ENCODE data around the gene GPR137C. TPM values are rescaled to one million over a fixed set of nuclear protein-coding genes. Genes with fewer than 3 reads are reported as not detected.

The GPR137C gene, protein sequence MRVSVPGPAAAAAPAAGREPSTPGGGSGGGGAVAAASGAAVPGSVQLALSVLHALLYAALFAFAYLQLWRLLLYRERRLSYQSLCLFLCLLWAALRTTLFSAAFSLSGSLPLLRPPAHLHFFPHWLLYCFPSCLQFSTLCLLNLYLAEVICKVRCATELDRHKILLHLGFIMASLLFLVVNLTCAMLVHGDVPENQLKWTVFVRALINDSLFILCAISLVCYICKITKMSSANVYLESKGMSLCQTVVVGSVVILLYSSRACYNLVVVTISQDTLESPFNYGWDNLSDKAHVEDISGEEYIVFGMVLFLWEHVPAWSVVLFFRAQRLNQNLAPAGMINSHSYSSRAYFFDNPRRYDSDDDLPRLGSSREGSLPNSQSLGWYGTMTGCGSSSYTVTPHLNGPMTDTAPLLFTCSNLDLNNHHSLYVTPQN
- total RNA-seq, result under 1 TPM; 0.50 to 0.91 TPM
- not detected for polyA plus RNA-seq

DNA sequence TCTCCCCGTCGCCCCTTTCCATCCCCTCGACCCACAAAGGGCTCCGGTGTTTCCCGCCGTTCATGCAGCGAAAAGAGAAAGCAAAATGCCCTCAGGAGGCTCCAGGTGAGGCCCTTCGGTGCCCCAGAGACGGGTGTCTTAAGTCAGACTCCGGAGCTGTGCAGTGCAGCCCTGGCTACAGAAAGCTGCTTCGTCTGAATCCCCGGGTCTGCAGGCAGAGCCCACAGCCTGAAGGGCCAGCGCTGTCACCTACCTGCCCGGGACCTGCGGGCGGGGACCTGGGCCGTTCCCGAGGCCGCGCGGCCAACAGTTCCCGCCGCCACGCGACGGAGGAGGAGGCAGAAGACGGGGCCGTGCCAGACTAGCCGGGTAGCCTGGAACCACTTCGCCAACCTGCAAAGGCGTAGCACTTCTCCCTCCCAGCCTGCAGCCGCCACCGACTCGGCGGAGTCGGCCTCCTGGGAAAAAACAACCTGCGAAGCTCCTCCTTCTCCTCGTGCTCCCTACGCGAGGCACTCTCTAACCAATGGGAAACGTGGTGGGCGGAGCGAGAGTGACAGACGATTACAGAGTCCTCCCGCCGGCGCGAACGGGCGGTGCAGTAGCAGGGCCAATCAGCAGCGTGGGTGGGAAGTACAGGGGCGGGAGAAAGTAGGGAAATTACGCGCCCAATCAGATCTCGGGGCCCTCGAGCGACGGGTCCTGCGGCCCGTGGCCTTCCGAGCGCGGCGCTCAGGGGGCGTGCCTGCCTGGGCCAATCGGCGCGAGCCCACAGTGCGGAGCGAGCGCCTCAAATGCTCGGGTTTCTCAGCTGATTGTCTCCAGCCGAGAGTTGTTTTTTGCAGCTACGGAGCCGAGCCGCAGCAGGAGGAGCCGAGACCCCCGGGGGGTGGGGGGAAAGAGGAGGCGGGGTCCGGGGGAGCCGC lies at the start of gene GPR137C, which contains the start of gene TXNDC16:
GPR137C (plus strand) TSS at position 774 of the 926 bp plus-strand sequence. CDS start 312 bp downstream, outside the sequence.
TXNDC16 (minus strand) TSS at position 443 of the 926 bp plus-strand sequence. CDS start 8,948 bp downstream, outside the sequence.
- peak within 1 kb of the TSS; percentile 76 for H3K4me3 ChIP-seq (ENCODE audit: low read length)
- no peaks in the 10 kb centered on the region for H3K9me3 Mint-ChIP-seq

DNA sequence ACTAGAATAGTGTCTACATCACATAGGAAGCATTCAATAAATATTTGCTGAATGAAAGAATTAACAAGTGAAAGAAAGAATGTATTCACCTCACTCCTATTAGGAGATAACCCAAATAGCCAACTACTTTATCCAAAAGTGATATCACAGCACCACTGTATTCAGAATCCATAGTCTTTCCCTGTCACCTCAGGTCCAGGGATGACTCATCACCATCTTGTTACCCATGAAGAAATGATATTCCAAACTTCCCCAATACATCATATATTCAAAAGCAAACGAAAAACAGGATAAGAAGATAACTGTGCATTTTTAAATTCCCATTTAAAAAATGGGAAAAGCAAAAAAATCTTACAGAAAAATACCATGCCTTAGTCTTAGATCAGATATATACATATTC lies 39.4 kb upstream of the GPR137C start:
- no peak overlapping the region for H3K4me3 Mint-ChIP-seq
- no peaks in the 10 kb centered on the region for H3K9me3 Mint-ChIP-seq
- CTCF ChIA-PET, result no interaction called here
- Histone ChIP-seq H3K4me3 (ENCODE audit: low read length) (no peak overlapping the region), H3K27ac (ENCODE audit: low read depth, low read length) (no peak overlapping the region), H3K36me3 (ENCODE audit: insufficient read depth, low read length) (no peaks in the 10 kb centered on the region), H3K4me1 (ENCODE audit: insufficient read depth, low read length) (no peaks in the 10 kb centered on the region), H3K9me3 (ENCODE audit: low read length) (no peaks in the 10 kb centered on the region), H3K27me3 (ENCODE audit: insufficient read depth, low read length, poor library complexity, severe bottlenecking) (no peaks in the 10 kb centered on the region)
- no peak for DNase-seq
- H3K27ac Mint-ChIP-seq, result no peak overlapping the region
- H3K36me3 Mint-ChIP-seq, result peaks cover 6 to 14% (median 10%) of the 10 kb centered on the region in 3 donors
- H3K4me1 Mint-ChIP-seq, result no peaks in the 10 kb centered on the region
- no peaks in the 10 kb centered on the region for H3K27me3 Mint-ChIP-seq
- POLR2A ChIA-PET, result no interaction called here

More for the DNA sequence above, at the start of gene GPR137C, which contains the start of gene TXNDC16:
- ChIA-PET POLR2A (interaction anchor here (0.6 to 2.0 kb wide), 14 partner anchors 9 to 1723 kb away, joined by 3 to 8 read pairs (median 3); partner anchors contain the start of genes DDHD1, ERO1A, PSMC6 and PTGER2), CTCF (interaction anchor here (1.3 to 1.4 kb wide), 2 partner anchors 159 to 164 kb away, joined by 3 to 5 read pairs; no protein-coding TSS in a partner anchor)
- Mint-ChIP-seq H3K27me3 (peaks cover 2 to 19% of the 10 kb centered on the region in 2 donors), H3K36me3 (peaks cover 0 to 17% (median 2%) of the 10 kb centered on the region in 3 donors), H3K27ac (peak within 1 kb of the TSS; percentile 92 to 98 (median 97)), H3K4me3 (peak within 1 kb of the TSS; percentile 96 to 98 (median 97)), H3K4me1 (peaks cover 28 to 45% (median 43%) of the 10 kb centered on the region in 3 donors)
- no peaks in the 10 kb centered on the region for H3K36me3 ChIP-seq (ENCODE audit: insufficient read depth, low read length)
- no peaks in the 10 kb centered on the region for H3K9me3 ChIP-seq (ENCODE audit: low read length)
- no peaks in the 10 kb centered on the region for H3K27me3 ChIP-seq (ENCODE audit: insufficient read depth, low read length, poor library complexity, severe bottlenecking)
- H3K27ac ChIP-seq (ENCODE audit: low read depth, low read length), result peak within 1 kb of the TSS; percentile 81
- peak; percentile 98 to 100 (median 100) for DNase-seq
- peaks cover 22% of the 10 kb centered on the region for H3K4me1 ChIP-seq (ENCODE audit: insufficient read depth, low read length)

- Histone ChIP-seq H3K4me3 (ENCODE audit: low read length) (no peak overlapping the region), H3K4me1 (ENCODE audit: insufficient read depth, low read length) (no peaks in the 10 kb centered on the region), H3K9me3 (ENCODE audit: low read length) (no peaks in the 10 kb centered on the region), H3K27me3 (ENCODE audit: insufficient read depth, low read length, poor library complexity, severe bottlenecking) (no peaks in the 10 kb centered on the region), H3K27ac (ENCODE audit: low read depth, low read length) (no peak overlapping the region), H3K36me3 (ENCODE audit: insufficient read depth, low read length) (no peaks in the 10 kb centered on the region)
- CTCF ChIA-PET, result no interaction called here
- Mint-ChIP-seq H3K4me3 (no peak overlapping the region), H3K9me3 (no peaks in the 10 kb centered on the region), H3K27ac (peak overlapping the region in 1 of 8 donors; percentile 47), H3K27me3 (no peaks in the 10 kb centered on the region), H3K4me1 (no peaks in the 10 kb centered on the region), H3K36me3 (peaks cover 2 to 6% (median 3%) of the 10 kb centered on the region in 3 donors)
- POLR2A ChIA-PET, result no interaction called here
- DNase-seq, result no peak
Measured at GRCh38 chr14:52514046-52514811, 38.4 kb upstream of the GPR137C start.

DNA sequence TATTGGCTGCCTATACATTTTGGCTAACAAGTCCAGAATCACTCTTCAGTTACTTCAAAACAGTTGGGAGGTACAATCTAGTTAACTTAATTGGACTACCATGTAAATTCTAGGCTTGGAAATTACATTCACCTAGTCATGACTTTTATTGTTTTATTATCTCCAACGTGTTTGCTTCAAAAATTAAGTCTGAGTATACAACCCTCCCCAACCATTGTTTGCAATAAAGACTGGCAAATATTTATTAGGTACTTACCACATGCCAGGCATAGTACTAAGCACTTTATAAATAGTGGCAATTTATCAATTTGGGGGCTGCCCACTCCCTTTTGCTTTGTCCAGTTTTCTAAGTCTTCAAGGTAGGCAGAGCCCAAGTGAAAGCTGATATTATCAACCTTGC lies 30.6 kb upstream of the GPR137C start:
- H3K27ac Mint-ChIP-seq, result no peak overlapping the region
- no peaks in the 10 kb centered on the region for H3K36me3 ChIP-seq (ENCODE audit: insufficient read depth, low read length)
- H3K27ac ChIP-seq (ENCODE audit: low read depth, low read length), result no peak overlapping the region
- H3K9me3 ChIP-seq (ENCODE audit: low read length), result no peaks in the 10 kb centered on the region
- ChIA-PET CTCF (no interaction called here), POLR2A (no interaction called here)
- no peaks in the 10 kb centered on the region for H3K4me1 ChIP-seq (ENCODE audit: insufficient read depth, low read length)
- H3K4me3 ChIP-seq (ENCODE audit: low read length), result no peak overlapping the region
- H3K4me1 Mint-ChIP-seq, result no peaks in the 10 kb centered on the region
- H3K36me3 Mint-ChIP-seq, result peaks cover 4 to 16% (median 9%) of the 10 kb centered on the region in 3 donors
- no peaks in the 10 kb centered on the region for H3K9me3 Mint-ChIP-seq
- no peaks in the 10 kb centered on the region for H3K27me3 Mint-ChIP-seq
- H3K27me3 ChIP-seq (ENCODE audit: insufficient read depth, low read length, poor library complexity, severe bottlenecking), result no peaks in the 10 kb centered on the region
- H3K4me3 Mint-ChIP-seq, result no peak overlapping the region
- no peak for DNase-seq

DNA sequence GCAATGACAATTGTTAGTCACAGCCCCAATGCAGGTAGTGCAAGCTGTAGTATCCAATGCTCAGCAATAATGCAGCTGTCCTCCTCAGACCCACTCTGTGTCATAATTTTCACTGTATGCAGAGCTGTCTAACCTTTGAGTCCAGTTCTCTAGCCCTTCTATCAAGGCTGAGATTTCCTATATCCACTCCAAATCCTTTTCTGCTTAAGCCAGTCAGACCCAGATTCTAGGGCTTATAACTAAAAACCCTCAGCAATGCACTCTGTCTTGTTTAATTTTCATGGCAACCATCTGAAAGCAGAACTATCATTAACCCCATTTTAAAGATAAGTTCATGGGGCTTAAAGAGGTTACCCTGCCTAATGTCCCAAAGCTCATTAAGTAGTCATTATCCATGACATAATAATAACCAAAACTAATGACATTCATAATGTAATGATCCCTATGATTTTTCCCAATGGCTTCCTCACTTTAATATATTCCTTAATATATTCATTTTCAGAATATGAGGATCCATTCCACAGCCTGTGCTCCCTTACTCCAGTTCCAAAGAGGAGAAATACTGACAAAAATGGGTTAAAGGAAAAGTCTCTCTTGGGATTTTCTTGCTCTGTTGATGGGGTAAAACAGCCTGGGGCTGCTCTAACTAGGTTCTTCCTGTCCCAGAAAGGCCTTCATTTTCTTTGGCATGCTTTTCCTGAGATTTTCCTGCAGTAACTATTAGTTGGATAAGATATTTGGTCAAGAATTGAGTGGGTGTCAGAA lies 29.9 kb upstream of the GPR137C start:
- H3K4me3 ChIP-seq (ENCODE audit: low read length), result no peak overlapping the region
- H3K4me1 ChIP-seq (ENCODE audit: insufficient read depth, low read length), result no peaks in the 10 kb centered on the region
- Mint-ChIP-seq H3K36me3 (peaks cover 4 to 23% (median 12%) of the 10 kb centered on the region in 3 donors), H3K27me3 (no peaks in the 10 kb centered on the region), H3K4me3 (no peak overlapping the region), H3K27ac (no peak overlapping the region), H3K9me3 (no peaks in the 10 kb centered on the region), H3K4me1 (no peaks in the 10 kb centered on the region)
- H3K9me3 ChIP-seq (ENCODE audit: low read length), result no peaks in the 10 kb centered on the region
- no peaks in the 10 kb centered on the region for H3K36me3 ChIP-seq (ENCODE audit: insufficient read depth, low read length)
- CTCF ChIA-PET, result no interaction called here
- DNase-seq, result no peak
- no peaks in the 10 kb centered on the region for H3K27me3 ChIP-seq (ENCODE audit: insufficient read depth, low read length, poor library complexity, severe bottlenecking)
- no peak overlapping the region for H3K27ac ChIP-seq (ENCODE audit: low read depth, low read length)
- POLR2A ChIA-PET, result no interaction called here

- Mint-ChIP-seq H3K4me3 (no peak overlapping the region), H3K36me3 (peaks cover 4 to 22% (median 6%) of the 10 kb centered on the region in 3 donors), H3K27ac (no peak overlapping the region), H3K9me3 (no peaks in the 10 kb centered on the region), H3K4me1 (no peaks in the 10 kb centered on the region), H3K27me3 (no peaks in the 10 kb centered on the region)
- no peaks in the 10 kb centered on the region for H3K27me3 ChIP-seq (ENCODE audit: insufficient read depth, low read length, poor library complexity, severe bottlenecking)
- H3K4me3 ChIP-seq (ENCODE audit: low read length), result no peak overlapping the region
- ChIA-PET POLR2A (no interaction called here), CTCF (no interaction called here)
- H3K9me3 ChIP-seq (ENCODE audit: low read length), result no peaks in the 10 kb centered on the region
- H3K36me3 ChIP-seq (ENCODE audit: insufficient read depth, low read length), result no peaks in the 10 kb centered on the region
- H3K4me1 ChIP-seq (ENCODE audit: insufficient read depth, low read length), result no peaks in the 10 kb centered on the region
- DNase-seq, result no peak
- H3K27ac ChIP-seq (ENCODE audit: low read depth, low read length), result no peak overlapping the region
Measured at GRCh38 chr14:52527052-52527451, 25.6 kb upstream of the GPR137C start.

GRCh38 chr14:52531481-52531880 lies 21.2 kb upstream of the GPR137C start:
- Mint-ChIP-seq H3K4me3 (no peak overlapping the region), H3K36me3 (peaks cover 7 to 46% (median 14%) of the 10 kb centered on the region in 3 donors), H3K27me3 (no peaks in the 10 kb centered on the region), H3K4me1 (no peaks in the 10 kb centered on the region), H3K27ac (no peak overlapping the region), H3K9me3 (no peaks in the 10 kb centered on the region)
- ChIA-PET POLR2A (no interaction called here), CTCF (no interaction called here)
- Histone ChIP-seq H3K9me3 (ENCODE audit: low read length) (no peaks in the 10 kb centered on the region), H3K4me3 (ENCODE audit: low read length) (no peak overlapping the region), H3K36me3 (ENCODE audit: insufficient read depth, low read length) (peaks cover 20% of the 10 kb centered on the region), H3K4me1 (ENCODE audit: insufficient read depth, low read length) (no peaks in the 10 kb centered on the region), H3K27me3 (ENCODE audit: insufficient read depth, low read length, poor library complexity, severe bottlenecking) (no peaks in the 10 kb centered on the region), H3K27ac (ENCODE audit: low read depth, low read length) (no peak overlapping the region)
- DNase-seq, result no peak

Measured in CD8-positive, alpha-beta memory T cell (primary cell).